Measurements from ENCODE around the gene SNX21.

GRCh38 chr20:45867819-45868176 is 34.2 kb downstream of the SNX21 start:
- TF ChIP-seq POLR2A (IDR thresholded peaks at IDR 0.05; ENCODE audit: borderline replicate concordance, extremely low read depth, insufficient read depth, insufficient read length) = no peak
- no peak for TF ChIP-seq CTCF (IDR thresholded peaks at IDR 0.05 in 2 of 3, conservative IDR thresholded peaks at IDR 0.05 in 1 of 3; ENCODE audit: borderline replicate concordance in 1 of 3, insufficient read depth in 1 of 3, low read depth in 2 of 3, low read length in 2 of 3)
- no peak for TF ChIP-seq FOSL1 (IDR thresholded peaks at IDR 0.05; ENCODE audit: low read depth)
- TF ChIP-seq POLR2AphosphoS5 (IDR thresholded peaks at IDR 0.05; ENCODE audit: low read depth, low read length) = no peak
- TF ChIP-seq, protein P1, sequence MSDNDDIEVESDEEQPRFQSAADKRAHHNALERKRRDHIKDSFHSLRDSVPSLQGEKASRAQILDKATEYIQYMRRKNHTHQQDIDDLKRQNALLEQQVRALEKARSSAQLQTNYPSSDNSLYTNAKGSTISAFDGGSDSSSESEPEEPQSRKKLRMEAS (IDR thresholded peaks at IDR 0.05) = no peak
- no peak for TF ChIP-seq JUND (IDR thresholded peaks at IDR 0.05)
- TF ChIP-seq, protein P2, sequence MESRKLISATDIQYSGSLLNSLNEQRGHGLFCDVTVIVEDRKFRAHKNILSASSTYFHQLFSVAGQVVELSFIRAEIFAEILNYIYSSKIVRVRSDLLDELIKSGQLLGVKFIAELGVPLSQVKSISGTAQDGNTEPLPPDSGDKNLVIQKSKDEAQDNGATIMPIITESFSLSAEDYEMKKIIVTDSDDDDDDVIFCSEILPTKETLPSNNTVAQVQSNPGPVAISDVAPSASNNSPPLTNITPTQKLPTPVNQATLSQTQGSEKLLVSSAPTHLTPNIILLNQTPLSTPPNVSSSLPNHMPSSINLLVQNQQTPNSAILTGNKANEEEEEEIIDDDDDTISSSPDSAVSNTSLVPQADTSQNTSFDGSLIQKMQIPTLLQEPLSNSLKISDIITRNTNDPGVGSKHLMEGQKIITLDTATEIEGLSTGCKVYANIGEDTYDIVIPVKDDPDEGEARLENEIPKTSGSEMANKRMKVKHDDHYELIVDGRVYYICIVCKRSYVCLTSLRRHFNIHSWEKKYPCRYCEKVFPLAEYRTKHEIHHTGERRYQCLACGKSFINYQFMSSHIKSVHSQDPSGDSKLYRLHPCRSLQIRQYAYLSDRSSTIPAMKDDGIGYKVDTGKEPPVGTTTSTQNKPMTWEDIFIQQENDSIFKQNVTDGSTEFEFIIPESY (IDR thresholded peaks at IDR 0.05; ENCODE audit: extremely low read depth, insufficient replicate concordance, low read length) = no peak
- no peak for TF ChIP-seq SP1 (IDR thresholded peaks at IDR 0.05; ENCODE audit: low read depth)
- TF ChIP-seq EZH2phosphoT487 (IDR thresholded peaks at IDR 0.05; ENCODE audit: borderline replicate concordance) = no peak
- TF ChIP-seq EZH2 (IDR thresholded peaks at IDR 0.05) = no peak
- no peak for TF ChIP-seq SIN3A (IDR thresholded peaks at IDR 0.05; ENCODE audit: low read depth)
- no peak for TF ChIP-seq EGR1 (IDR thresholded peaks at IDR 0.05; ENCODE audit: low read depth)
- TF ChIP-seq ZFX (IDR thresholded peaks at IDR 0.05) = no peak
- TF ChIP-seq CEBPB (IDR thresholded peaks at IDR 0.05; ENCODE audit: low read depth) = no peak
